NB4 (cell line): ENCODE data around the gene PRDM15.

Experiments used
- DNase-seq: peaks from one replicate; pipeline ENCODE4 v3.0.0; 2010; ENCODE audit warnings: low read depth
- H3K4me3 ChIP-seq: one replicate; pipeline ENCODE4 v1.5.1; 2011; ENCODE audit warnings: mild to moderate bottlenecking, low read depth, low read length, moderate library complexity
- CTCF ChIP-seq: IDR thresholded peaks from one replicate; pipeline ENCODE4 v1.5.1; 2012; ENCODE audit warnings: low read depth, low read length
- MAX ChIP-seq: IDR thresholded peaks from 2 replicates; pipeline ENCODE4 v1.6.1; 2011; ENCODE audit warnings: low read depth, low read length
- MYC ChIP-seq: IDR thresholded peaks from 2 replicates; pipeline ENCODE4 v1.6.1; 2011; ENCODE audit warnings: low read depth, low read length
- POLR2A ChIP-seq: IDR thresholded peaks from 2 replicates; pipeline ENCODE4 v1.6.1; 2011; ENCODE audit warnings: mild to moderate bottlenecking; ENCODE audit not compliant: insufficient read length; ENCODE audit errors: extremely low read depth

Gene PRDM15

GRCh38 chr21:41879190-41879998 is at the start of gene PRDM15:
Gene PRDM15, minus strand, starts transcription at chr21:41879344. Its CDS starts 18,981 bp downstream, at chr21:41860363.
- DNase-seq = peak; percentile 89

GRCh38 chr21:41928621-41929220 is 49.6 kb upstream of the PRDM15 start:
- no peak overlapping the region for H3K4me3 ChIP-seq
- TF ChIP-seq MAX = peak; percentile 52; the same call in 1 of the 2 replicates
- no peak for TF ChIP-seq POLR2A
- peak; percentile 81 for DNase-seq

More at GRCh38 chr21:41879190-41879998, at the start of gene PRDM15:
- TF ChIP-seq MYC (peak; percentile 71), CTCF (no peak), MAX (peak; percentile 67), POLR2A (no peak)
- peak within 1 kb of the TSS; percentile 81 for H3K4me3 ChIP-seq

GRCh38 chr21:41927727-41928409 is 48.7 kb upstream of the PRDM15 start:
- H3K4me3 ChIP-seq = no peak overlapping the region
- TF ChIP-seq CTCF = no peak
- peak; percentile 56; the same call in 1 of the 2 replicates for TF ChIP-seq MYC
- TF ChIP-seq MAX = peak; percentile 47; the same call in 1 of the 2 replicates
- DNase-seq = peak; percentile 76

GRCh38 chr21:41926807-41927171 is 47.6 kb upstream of the PRDM15 start:
- H3K4me3 ChIP-seq = no peak overlapping the region
- no peak for DNase-seq
- TF ChIP-seq MAX (no peak), MYC (no peak), CTCF (no peak)

GRCh38 chr21:41926117-41926806 is 47.1 kb upstream of the PRDM15 start:
- DNase-seq = peak; percentile 13
- no peak overlapping the region for H3K4me3 ChIP-seq
- TF ChIP-seq POLR2A (no peak), CTCF (no peak), MYC (no peak), MAX (no peak)

GRCh38 chr21:41925767-41926116 is 46.6 kb upstream of the PRDM15 start:
- H3K4me3 ChIP-seq = no peak overlapping the region
- DNase-seq = no peak
- TF ChIP-seq POLR2A (no peak), MAX (no peak), CTCF (no peak), MYC (no peak)
